Panc1 (cell line): Measurements from ENCODE around the gene COG7. TPM values are rescaled to one million over a fixed set of nuclear protein-coding genes. Genes with fewer than 3 reads are reported as not detected.

Source experiments
- ATAC-seq: fragments of 200-7000 bp; cut with Tn5 transposase; 2 replicates; pipeline ENCODE4 v1.9.1; 2020; ENCODE audit warnings: mild to moderate bottlenecking, moderate library complexity
- BruUV-seq: library from RNA; stranded (reverse); fragments of 400-500 nt; replicated peaks from 2 replicates; lab custom pipeline; 2021; lab: Mats Ljungman, UMichigan
- CTCF ChIA-PET: fragments of 300-600 bp; sonication (Branson Sonifier 250); formaldehyde crosslinking; loops from one replicate; lab custom pipeline; 2022; ENCODE audit warnings: antibody characterized with exemption; lab: Charles Lee
- POLR2A ChIA-PET: fragments of 300-600 bp; sonication (Branson Sonifier 250); formaldehyde crosslinking; loops from one replicate; lab custom pipeline; 2022; ENCODE audit warnings: antibody characterized with exemption; lab: Charles Lee
- DNase-seq: peaks from one replicate; pipeline ENCODE4 v3.0.0-alpha.2; 2010; ENCODE audit warnings: low read depth, low spot score
- H3K27ac ChIP-seq: 2 replicates; pipeline ENCODE4 v1.5.1; 2011; ENCODE audit warnings: mild to moderate bottlenecking, low read length, inconsistent platforms
- H3K27me3 ChIP-seq: fragments of 200-500 bp; sonication (Bioruptor generic); 2 replicates; pipeline ENCODE4 v1.6.0; 2014; ENCODE audit warnings: low read length, inconsistent platforms; ENCODE audit not compliant: control insufficient read depth, insufficient read depth
- H3K36me3 ChIP-seq: fragments of 200-500 bp; sonication (Bioruptor generic); 2 replicates; pipeline ENCODE4 v1.5.1; 2014; ENCODE audit warnings: inconsistent platforms, mild to moderate bottlenecking, low read length, moderate library complexity; ENCODE audit not compliant: control insufficient read depth, insufficient read depth
- H3K4me1 ChIP-seq: 2 replicates; pipeline ENCODE4 v1.5.1; 2011; ENCODE audit warnings: inconsistent platforms, mild to moderate bottlenecking, low read length, moderate library complexity; ENCODE audit not compliant: control insufficient read depth, insufficient read depth
- H3K4me3 ChIP-seq, 2 experiments: 2 replicates each; pipeline ENCODE4 v1.5.1; 2011 to 2012; ENCODE audit warnings: low read depth in 2 of 2, low read length in 2 of 2, mild to moderate bottlenecking in 2 of 2, inconsistent platforms in 1 of 2, moderate library complexity in 1 of 2
- H3K9me3 ChIP-seq: fragments of 200-500 bp; sonication (Bioruptor generic); 2 replicates; pipeline ENCODE4 v1.5.1; 2014; ENCODE audit warnings: low read depth, mild to moderate bottlenecking, inconsistent platforms, low read length, moderate library complexity; ENCODE audit not compliant: control insufficient read depth, insufficient read depth
- CTCF ChIP-seq: fragments of 450-650 bp; IDR thresholded peaks from 2 replicates; pipeline ENCODE4 v1.5.1; 2017; ENCODE audit warnings: mild to moderate bottlenecking
- POLR2AphosphoS5 ChIP-seq: IDR thresholded peaks from 2 replicates; pipeline ENCODE4 v1.6.1; 2012; ENCODE audit warnings: mild to moderate bottlenecking, low read depth, low read length, moderate library complexity
- REST ChIP-seq, 2 experiments: IDR thresholded peaks; 2 replicates each; pipeline ENCODE4 v1.6.1; 2011 to 2012; ENCODE audit warnings: low read depth in 2 of 2, control low read depth in 1 of 2, low read length in 1 of 2, mild to moderate bottlenecking in 1 of 2, moderate library complexity in 1 of 2; ENCODE audit not compliant: insufficient read depth in 1 of 2
- SIN3A ChIP-seq: IDR thresholded peaks from 2 replicates; pipeline ENCODE4 v1.6.1; 2012; ENCODE audit warnings: low read depth, mild to moderate bottlenecking, low read length, moderate library complexity, borderline replicate concordance; ENCODE audit not compliant: insufficient read depth
- TCF7L2 ChIP-seq: IDR thresholded peaks from 2 replicates; pipeline ENCODE4 v1.6.1; 2011; ENCODE audit warnings: mild to moderate bottlenecking, low read depth, low read length, inconsistent platforms
- in situ Hi-C: cut with HindIII; loops from 2 replicates; pipeline ENCODE4 v1.10.0; 2016; ENCODE audit warnings: low sequenced_read_pairs, low pct_unique_long_range_greater_than_20kb
- intact Hi-C: fragments of 100-400 bp; cut with micrococcal nuclease; formaldehyde crosslinking; loops from one replicate; pipeline ENCODE4 v1.10.0; 2022; ENCODE audit not compliant: unreplicated experiment
- total RNA-seq: library from RNA; stranded (reverse); gene quantifications from one replicate; pipeline ENCODE4 v1.2.1, GENCODE V29; 2021; ENCODE audit not compliant: unreplicated experiment

Gene COG7
- total RNA-seq, 1 experiment from 2014 or later: 25.3 TPM

DNA sequence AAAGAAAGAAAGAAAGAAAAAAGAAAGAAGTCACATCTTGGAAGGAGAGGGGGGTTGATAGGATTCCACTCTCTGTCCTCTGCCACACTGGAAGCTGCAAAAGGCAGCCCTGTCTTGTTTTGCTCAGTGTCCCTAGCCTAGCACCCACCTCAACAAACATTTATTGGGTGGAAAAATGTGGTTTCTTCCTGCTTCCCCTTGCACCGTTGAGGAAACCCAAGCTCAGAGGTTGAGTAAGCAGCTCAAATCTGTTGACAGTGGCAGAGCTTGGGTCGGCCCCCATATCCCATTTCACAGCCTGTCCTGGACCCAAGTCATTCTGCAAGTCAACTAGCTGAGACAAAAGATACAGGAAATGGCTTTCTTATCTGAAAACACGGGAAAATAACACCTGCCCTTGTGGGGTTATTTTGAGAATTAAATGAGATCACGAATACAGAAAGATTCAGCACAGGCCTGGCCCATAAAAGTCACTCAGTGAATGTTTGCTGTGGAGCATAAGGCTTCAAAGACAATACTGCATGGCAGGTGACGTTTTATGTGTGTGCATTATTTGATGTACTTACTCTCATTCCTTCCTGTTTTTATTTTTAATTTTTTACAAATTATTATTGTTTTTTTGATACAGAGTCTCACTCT is 87.3 kb downstream of the COG7 start:
- H3K4me3 ChIP-seq: no peak overlapping the region
- TF ChIP-seq REST (IDR thresholded peaks at IDR 0.05; ENCODE audit: insufficient read depth in 1 of 2, low read depth in 2 of 2, low read length in 1 of 2) (no peak), TCF7L2 (no peak), POLR2AphosphoS5 (no peak), CTCF (no peak), SIN3A (no peak)
- ChIA-PET CTCF (no interaction called here), POLR2A (no interaction called here)
- peaks cover 25% of the 10 kb centered on the region for H3K4me1 ChIP-seq
- DNase-seq (no peak), ATAC-seq (no peak)
- intact Hi-C loops: no loop called here
- no peaks in the 10 kb centered on the region for H3K9me3 ChIP-seq
- H3K27ac ChIP-seq: peak overlapping the region; percentile 56
- in situ Hi-C loops: no loop called here
- no peaks in the 10 kb centered on the region for H3K36me3 ChIP-seq
- no peaks in the 10 kb centered on the region for H3K27me3 ChIP-seq
- BruUV-seq: no TSS peak

GRCh38 chr16:23362460-23363317 is 90.3 kb downstream of the COG7 start:
- no peaks in the 10 kb centered on the region for H3K27me3 ChIP-seq
- H3K4me1 ChIP-seq: peaks cover 18% of the 10 kb centered on the region
- intact Hi-C loops: no loop called here
- in situ Hi-C loops: no loop called here
- no peak overlapping the region for H3K4me3 ChIP-seq
- ChIA-PET POLR2A (no interaction called here), CTCF (interaction anchor here (0.6 to 0.7 kb wide), 2 partner anchors 57 to 175 kb away, joined by 3 to 4 read pairs; no protein-coding TSS in a partner anchor)
- peak overlapping the region; percentile 72 for H3K27ac ChIP-seq
- no peak for TF ChIP-seq SIN3A
- TF ChIP-seq REST (IDR thresholded peaks at IDR 0.05; ENCODE audit: insufficient read depth in 1 of 2, low read depth in 2 of 2, low read length in 1 of 2): no peak
- TF ChIP-seq TCF7L2: no peak
- no peak for TF ChIP-seq CTCF
- TF ChIP-seq POLR2AphosphoS5: no peak
- no TSS peak for BruUV-seq
- H3K36me3 ChIP-seq: no peaks in the 10 kb centered on the region
- DNase-seq (no peak), ATAC-seq (peak; percentile 81)
- no peaks in the 10 kb centered on the region for H3K9me3 ChIP-seq
